Panc1 (cell line): ENCODE measurements around the gene DMTF1.

Experiments
- POLR2AphosphoS5 ChIP-seq: IDR thresholded peaks from 2 replicates; pipeline ENCODE4 v1.6.1; 2012; ENCODE audit warnings: mild to moderate bottlenecking, low read depth, low read length, moderate library complexity
- TF ChIP-seq, protein P1 (sequence below): fragments of 450-650 bp; IDR thresholded peaks from 2 replicates; pipeline ENCODE4 v1.5.1; 2017; ENCODE audit warnings: mild to moderate bottlenecking

DNA sequence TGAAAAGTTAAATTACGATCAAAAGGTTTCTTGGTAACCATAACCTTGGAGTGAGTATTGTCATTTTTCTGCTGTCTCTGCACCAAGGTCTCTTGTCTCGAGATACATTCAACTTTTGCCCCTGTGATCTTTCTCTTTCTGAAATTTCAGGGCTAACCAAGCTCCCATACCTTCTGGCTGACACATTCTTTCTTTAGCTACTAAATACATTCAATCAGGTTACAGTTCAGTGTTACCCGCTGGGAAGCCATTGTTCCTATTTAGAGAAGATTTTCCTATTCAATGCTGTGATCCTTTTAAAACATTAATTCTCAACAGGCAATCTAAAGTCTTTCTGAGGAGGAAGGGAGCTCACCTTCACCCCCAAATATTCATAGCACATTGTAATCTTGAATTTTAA, 22.9 kb upstream of the DMTF1 start:
- no peak for TF ChIP-seq POLR2AphosphoS5
- TF ChIP-seq, protein P1, sequence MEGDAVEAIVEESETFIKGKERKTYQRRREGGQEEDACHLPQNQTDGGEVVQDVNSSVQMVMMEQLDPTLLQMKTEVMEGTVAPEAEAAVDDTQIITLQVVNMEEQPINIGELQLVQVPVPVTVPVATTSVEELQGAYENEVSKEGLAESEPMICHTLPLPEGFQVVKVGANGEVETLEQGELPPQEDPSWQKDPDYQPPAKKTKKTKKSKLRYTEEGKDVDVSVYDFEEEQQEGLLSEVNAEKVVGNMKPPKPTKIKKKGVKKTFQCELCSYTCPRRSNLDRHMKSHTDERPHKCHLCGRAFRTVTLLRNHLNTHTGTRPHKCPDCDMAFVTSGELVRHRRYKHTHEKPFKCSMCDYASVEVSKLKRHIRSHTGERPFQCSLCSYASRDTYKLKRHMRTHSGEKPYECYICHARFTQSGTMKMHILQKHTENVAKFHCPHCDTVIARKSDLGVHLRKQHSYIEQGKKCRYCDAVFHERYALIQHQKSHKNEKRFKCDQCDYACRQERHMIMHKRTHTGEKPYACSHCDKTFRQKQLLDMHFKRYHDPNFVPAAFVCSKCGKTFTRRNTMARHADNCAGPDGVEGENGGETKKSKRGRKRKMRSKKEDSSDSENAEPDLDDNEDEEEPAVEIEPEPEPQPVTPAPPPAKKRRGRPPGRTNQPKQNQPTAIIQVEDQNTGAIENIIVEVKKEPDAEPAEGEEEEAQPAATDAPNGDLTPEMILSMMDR, result no peak
